Neural cell (in vitro differentiated cells): ENCODE measurements around the gene SETBP1. TPM values are rescaled to one million over a fixed set of nuclear protein-coding genes. Genes with fewer than 3 reads are reported as not detected.

ENCODE experiments used
- H2AFZ ChIP-seq: fragments of 200-600, 300-800 bp; sonication (generic), shearing (Covaris generic); 2 replicates; pipeline ENCODE4 v1.6.0; 2014; ENCODE audit warnings: low read depth, mild to moderate bottlenecking, antibody characterized with exemption, low read length, moderate library complexity
- H3F3A ChIP-seq: fragments of 200-600 bp; shearing (Covaris generic); 2 replicates; pipeline ENCODE4 v1.6.1; 2016; ENCODE audit warnings: mild to moderate bottlenecking, moderate library complexity, mixed read lengths, antibody characterized with exemption, low read length; ENCODE audit not compliant: insufficient read depth, poor library complexity, severe bottlenecking
- H3K27ac ChIP-seq: fragments of 200-600, 300-800 bp; sonication (generic), shearing (Covaris generic); 2 replicates; pipeline ENCODE4 v1.5.1; 2014; ENCODE audit warnings: mild to moderate bottlenecking, low read length, moderate library complexity
- H3K27me3 ChIP-seq: fragments of 300-800, 200-600 bp; sonication (generic), shearing (Covaris generic); 2 replicates; pipeline ENCODE4 v1.6.0; 2014; ENCODE audit warnings: mild to moderate bottlenecking, low read depth, low read length, moderate library complexity; ENCODE audit not compliant: insufficient read depth
- H3K36me3 ChIP-seq: fragments of 300-800, 200-600 bp; sonication (generic), shearing (Covaris generic); 2 replicates; pipeline ENCODE4 v1.5.1; 2014; ENCODE audit warnings: mild to moderate bottlenecking, antibody characterized with exemption, low read length, moderate library complexity; ENCODE audit not compliant: insufficient read depth
- H3K4me2 ChIP-seq: fragments of 300-800, 200-600 bp; sonication (generic), shearing (Covaris generic); 2 replicates; pipeline ENCODE4 v1.6.0; 2014; ENCODE audit warnings: mild to moderate bottlenecking, low read length
- H3K4me3 ChIP-seq: fragments of 300-800, 200-600 bp; sonication (generic), shearing (Covaris generic); 2 replicates; pipeline ENCODE4 v1.5.1; 2014; ENCODE audit warnings: mild to moderate bottlenecking, low read length, moderate library complexity
- H3K79me2 ChIP-seq: fragments of 200-600 bp; shearing (Covaris generic); replicated peaks from 2 replicates; pipeline ENCODE4 v1.6.0; 2014; ENCODE audit warnings: mild to moderate bottlenecking, low read length, moderate library complexity; ENCODE audit not compliant: insufficient read depth
- H3K9ac ChIP-seq: fragments of 300-800, 200-600 bp; sonication (generic), shearing (Covaris generic); 2 replicates; pipeline ENCODE4 v1.6.1; 2016; ENCODE audit warnings: mild to moderate bottlenecking, low read length, mixed read lengths
- H3K9me2 ChIP-seq: fragments of 200-600 bp; shearing (Covaris generic); 2 replicates; pipeline ENCODE4 v1.6.1; 2016; ENCODE audit warnings: mild to moderate bottlenecking, low read length, mixed read lengths; ENCODE audit not compliant: insufficient read depth
- H3K9me3 ChIP-seq: fragments of 200-600, 300-800 bp; sonication (generic), shearing (Covaris generic); 2 replicates; pipeline ENCODE4 v1.6.1; 2016; ENCODE audit warnings: mild to moderate bottlenecking, mixed run types, low read length, moderate library complexity, mixed read lengths
- H4K20me1 ChIP-seq: fragments of 200-600 bp; shearing (Covaris generic); 2 replicates; pipeline ENCODE4 v1.6.1; 2016; ENCODE audit warnings: mild to moderate bottlenecking, mixed run types; ENCODE audit not compliant: insufficient read depth
- CTCF ChIP-seq: fragments of 450-650 bp; IDR thresholded peaks from 2 replicates; pipeline ENCODE4 v1.5.1; 2014; ENCODE audit warnings: antibody characterized with exemption, mild to moderate bottlenecking, moderate library complexity; ENCODE audit not compliant: poor library complexity, severe bottlenecking
- EP300 ChIP-seq: fragments of 450-650 bp; conservative IDR thresholded peaks from 2 replicates; pipeline ENCODE4 v1.6.1; 2014; ENCODE audit warnings: antibody characterized with exemption, mild to moderate bottlenecking, moderate library complexity; ENCODE audit not compliant: poor library complexity, severe bottlenecking
- EZH2 ChIP-seq: fragments of 200-600, 300-800 bp; shearing (Covaris generic), sonication (generic); IDR thresholded peaks from 2 replicates; pipeline ENCODE4 v1.6.1; 2014; ENCODE audit warnings: antibody characterized with exemption, low read length, borderline replicate concordance, mild to moderate bottlenecking; ENCODE audit not compliant: insufficient read depth, poor library complexity, severe bottlenecking
- MXI1 ChIP-seq: fragments of 450-650 bp; conservative IDR thresholded peaks from 2 replicates; pipeline ENCODE4 v1.6.1; 2014; ENCODE audit warnings: antibody characterized with exemption, mild to moderate bottlenecking; ENCODE audit not compliant: poor library complexity, severe bottlenecking
- POLR2AphosphoS5 ChIP-seq: IDR thresholded peaks from 2 replicates; pipeline ENCODE4 v1.6.1; 2012
- RAD21 ChIP-seq: fragments of 450-650 bp; conservative IDR thresholded peaks from 2 replicates; pipeline ENCODE4 v1.6.1; 2014; ENCODE audit warnings: antibody characterized with exemption, mild to moderate bottlenecking, moderate library complexity
- REST ChIP-seq: IDR thresholded peaks from 2 replicates; pipeline ENCODE4 v1.6.1; 2012; ENCODE audit warnings: borderline replicate concordance
- SMC3 ChIP-seq: fragments of 450-650 bp; conservative IDR thresholded peaks from 2 replicates; pipeline ENCODE4 v1.6.1; 2014; ENCODE audit warnings: antibody characterized with exemption, mild to moderate bottlenecking, moderate library complexity; ENCODE audit not compliant: poor library complexity
- TAF1 ChIP-seq: IDR thresholded peaks from 2 replicates; pipeline ENCODE4 v1.6.1; 2012; ENCODE audit warnings: low read depth
- polyA plus RNA-seq: library from polyadenylated mRNA; depleted of rRNA; stranded (reverse); fragments of >200 nt; gene quantifications from 2 replicates; pipeline ENCODE4 v1.2.3, GENCODE V29; 2014

Gene SETBP1
- polyA plus RNA-seq, 1 donor from 2014 or later, result 13.7 TPM

DNA sequence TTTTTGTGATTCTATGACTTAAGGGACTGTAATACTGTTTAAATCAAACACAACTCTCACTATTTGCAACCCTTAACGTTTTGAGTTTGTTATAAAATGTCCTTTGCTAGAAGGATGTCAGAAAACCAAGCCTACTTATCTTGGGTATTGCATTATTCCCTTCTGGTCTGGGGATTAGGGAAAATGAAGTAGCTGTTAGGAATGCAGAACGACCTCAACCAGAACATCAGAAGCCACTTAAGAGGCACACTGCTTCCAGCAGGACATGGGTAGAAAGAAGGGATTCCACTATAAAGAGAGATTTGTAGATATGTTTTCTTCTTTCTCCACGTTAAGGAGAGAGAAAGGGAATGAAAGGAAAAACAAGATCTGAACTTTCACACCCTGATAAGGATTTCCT, 101.2 kb downstream of the SETBP1 start:
- H3K27me3 ChIP-seq, result no peaks in the 10 kb centered on the region
- TF ChIP-seq CTCF (no peak), MXI1 (no peak), RAD21 (no peak), REST (no peak), EP300 (no peak), SMC3 (no peak), EZH2 (no peak), TAF1 (no peak), POLR2AphosphoS5 (no peak)
- no peaks in the 10 kb centered on the region for H3K36me3 ChIP-seq
- no peak overlapping the region for H3K9ac ChIP-seq
- no peaks in the 10 kb centered on the region for H3F3A ChIP-seq
- H3K79me2 ChIP-seq, result peaks cover 42% of the 10 kb centered on the region
- H3K9me2 ChIP-seq, result no peaks in the 10 kb centered on the region
- H3K27ac ChIP-seq, result no peak overlapping the region
- no peaks in the 10 kb centered on the region for H4K20me1 ChIP-seq
- no peak overlapping the region for H3K4me2 ChIP-seq
- no peaks in the 10 kb centered on the region for H3K9me3 ChIP-seq
- H2AFZ ChIP-seq, result no peak overlapping the region
- no peak overlapping the region for H3K4me3 ChIP-seq

- TF ChIP-seq POLR2AphosphoS5 (no peak), SMC3 (no peak), EZH2 (no peak), RAD21 (no peak), REST (no peak), TAF1 (no peak), EP300 (no peak), MXI1 (no peak), CTCF (no peak)
- Histone ChIP-seq H3K9me2 (no peaks in the 10 kb centered on the region), H3K79me2 (peaks cover 35% of the 10 kb centered on the region), H2AFZ (no peak overlapping the region), H3K9me3 (no peaks in the 10 kb centered on the region), H3F3A (no peaks in the 10 kb centered on the region), H3K27me3 (no peaks in the 10 kb centered on the region), H3K9ac (no peak overlapping the region), H3K36me3 (no peaks in the 10 kb centered on the region), H4K20me1 (no peaks in the 10 kb centered on the region), H3K4me3 (no peak overlapping the region), H3K4me2 (no peak overlapping the region), H3K27ac (no peak overlapping the region)
These were observed 101.9 kb downstream of the SETBP1 start for GRCh38 chr18:44782617-44783016.
